GM10266 (cell line): ENCODE data around the gene SLC25A21.
"Not testable (repeated sequence)": the region's sequence is repeated elsewhere in the genome, so short reads cannot be mapped to it uniquely, and the experiment has no call there.

ENCODE experiments used
- DNase-seq: peaks from one replicate; pipeline ENCODE4 v3.0.0; 2012; ENCODE audit errors: extremely low spot score
- CTCF ChIP-seq: IDR thresholded peaks from 2 replicates; pipeline ENCODE4 v1.5.1; 2012; ENCODE audit warnings: mild to moderate bottlenecking, low read depth; ENCODE audit not compliant: control insufficient read depth, insufficient read depth; ENCODE audit errors: missing control alignments

SLC25A21 gene

GRCh38 chr14:36986407-36986806 is 186.0 kb downstream of the SLC25A21 start:
- no peak for DNase-seq
- TF ChIP-seq CTCF, result no peak

DNA sequence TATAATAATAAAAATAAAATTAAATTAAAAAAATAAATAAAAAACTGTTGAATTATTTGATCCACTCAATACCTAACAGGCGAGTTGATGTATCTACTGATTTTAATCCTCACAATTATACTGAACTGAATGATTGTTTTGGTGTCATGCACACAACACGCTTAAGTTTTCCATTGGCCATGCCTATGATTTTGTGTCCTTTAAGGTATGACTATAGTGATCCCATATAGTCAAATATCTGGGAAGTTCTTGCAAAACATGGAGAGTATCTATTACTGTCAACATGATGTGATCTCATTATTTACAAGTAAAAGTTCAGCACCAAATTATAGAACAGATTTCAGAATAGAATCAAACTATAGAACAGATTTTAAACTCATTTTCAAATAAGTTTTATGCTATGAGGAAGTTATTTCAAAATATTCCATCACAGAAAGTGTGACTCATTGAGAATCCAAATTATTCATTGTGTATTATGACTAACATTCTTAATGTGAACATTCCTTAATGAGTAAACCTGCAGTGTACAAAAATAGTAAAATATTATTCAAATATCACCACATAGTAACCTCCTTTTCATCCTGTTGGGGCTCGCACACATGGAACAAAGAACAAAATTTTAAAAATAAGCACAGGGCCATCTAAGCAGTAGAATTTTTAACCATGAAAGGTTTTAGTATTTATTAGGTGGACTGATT is 190.4 kb downstream of the SLC25A21 start:
- no peak for DNase-seq
- no peak for TF ChIP-seq CTCF

GRCh38 chr14:36980413-36980812 is 192.0 kb downstream of the SLC25A21 start:
- not testable (repeated sequence) for DNase-seq

DNA sequence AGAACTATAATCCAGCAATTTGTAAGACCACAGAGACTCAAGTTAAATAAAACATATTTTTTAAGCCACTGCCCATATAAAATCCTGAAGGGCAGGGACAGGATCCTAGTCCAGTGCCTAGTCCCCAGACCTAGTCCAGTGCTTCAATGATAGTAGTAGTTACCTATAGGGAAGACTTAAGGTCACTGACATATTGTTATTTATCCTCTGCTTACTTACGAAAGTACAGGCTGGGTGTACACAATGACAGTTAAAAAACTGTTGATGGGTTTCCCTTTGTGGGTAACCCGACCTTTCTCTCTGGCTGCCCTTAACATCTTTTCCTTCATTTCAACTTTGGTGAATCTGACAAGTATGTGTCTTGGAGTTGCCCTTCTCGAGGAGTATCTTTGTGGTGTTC is 192.5 kb downstream of the SLC25A21 start:
- no peak for DNase-seq
- no peak for TF ChIP-seq CTCF

- no peak for DNase-seq
- TF ChIP-seq CTCF, result no peak
Observed at GRCh38 chr14:36976571-36977023, 195.8 kb downstream of the SLC25A21 start.

DNA sequence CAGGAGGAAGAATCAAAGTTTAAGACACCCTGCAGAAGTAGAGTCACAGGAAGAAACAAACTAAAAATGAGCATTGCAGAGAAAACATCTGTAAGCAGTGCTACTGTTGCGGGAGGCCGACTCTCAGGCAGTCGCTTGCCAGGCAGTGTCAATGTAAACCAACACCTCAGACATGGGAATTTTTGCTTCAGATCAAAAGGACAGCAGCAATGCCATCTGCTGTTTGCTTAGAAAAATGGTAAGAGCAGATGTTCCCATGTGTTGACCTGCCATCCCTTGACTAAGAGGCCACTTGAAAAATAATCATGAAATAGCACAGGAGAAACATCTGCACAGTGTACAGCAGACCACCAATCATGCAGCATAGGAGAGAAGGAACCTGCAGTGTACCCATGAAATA is 196.6 kb downstream of the SLC25A21 start:
- TF ChIP-seq CTCF, result no peak
- DNase-seq, result no peak

- no peak for TF ChIP-seq CTCF
- DNase-seq, result no peak
Observed at GRCh38 chr14:36974985-36975384, 197.4 kb downstream of the SLC25A21 start.
